ENCODE measurements around the gene KBTBD3.
"Not testable (repeated sequence)": the region's sequence is repeated elsewhere in the genome, so short reads cannot be mapped to it uniquely, and the experiment has no call there.

KBTBD3 gene

GRCh38 chr11:106086135-106086534 is 9.0 kb upstream of the KBTBD3 start:
- Mint-ChIP-seq H3K27ac (ENCODE audit: low read depth) (peak overlapping the region; percentile 0), H3K27me3 (no peaks in the 10 kb centered on the region), H3K4me1 (peaks cover 53% of the 10 kb centered on the region)

GRCh38 chr11:106082096-106082495 is 4.9 kb upstream of the KBTBD3 start:
- H3K4me1 Mint-ChIP-seq = peaks cover 51% of the 10 kb centered on the region
- H3K36me3 Mint-ChIP-seq (ENCODE audit: insufficient read depth) = peaks cover 35% of the 10 kb centered on the region
- H3K9me3 Mint-ChIP-seq = no peaks in the 10 kb centered on the region
- no peak overlapping the region for H3K4me3 Mint-ChIP-seq
- H3K27me3 Mint-ChIP-seq = no peaks in the 10 kb centered on the region
- no peak for ATAC-seq (replicated peaks; ENCODE audit: extremely low read depth, poor library complexity, severe bottlenecking)
- DNase-seq (ENCODE audit: low spot score in 2 of 2) = no peak
- no peak overlapping the region for H3K27ac Mint-ChIP-seq (ENCODE audit: low read depth)

More at GRCh38 chr11:106086135-106086534, 9.0 kb upstream of the KBTBD3 start:
- no peaks in the 10 kb centered on the region for H3K9me3 Mint-ChIP-seq
- ATAC-seq (replicated peaks; ENCODE audit: extremely low read depth, poor library complexity, severe bottlenecking) = no peak
- no peak for DNase-seq (ENCODE audit: low spot score in 2 of 2)
- no peak overlapping the region for H3K4me3 Mint-ChIP-seq
- H3K36me3 Mint-ChIP-seq (ENCODE audit: insufficient read depth) = peaks cover 24% of the 10 kb centered on the region

GRCh38 chr11:106077609-106078455 is 685 bp upstream of the KBTBD3 start, which contains the start of gene AASDHPPT:
Gene AASDHPPT (plus strand): TSS chr11:106077662. CDS start chr11:106077711, 49 bp downstream.
- Mint-ChIP-seq H3K4me3 (peak within 1 kb of the TSS; percentile 95), H3K27me3 (no peaks in the 10 kb centered on the region), H3K36me3 (ENCODE audit: insufficient read depth) (peaks cover 32% of the 10 kb centered on the region), H3K27ac (ENCODE audit: low read depth) (peak within 1 kb of the TSS; percentile 95), H3K9me3 (no peaks in the 10 kb centered on the region), H3K4me1 (peaks cover 63% of the 10 kb centered on the region)
- peak; percentile 12 for ATAC-seq (replicated peaks; ENCODE audit: extremely low read depth, poor library complexity, severe bottlenecking)
- DNase-seq (ENCODE audit: low spot score in 2 of 2) = no peak

GRCh38 chr11:106076171-106076918 is 802 bp downstream of the KBTBD3 start:
- H3K4me1 Mint-ChIP-seq = peaks cover 53% of the 10 kb centered on the region
- ATAC-seq (replicated peaks; ENCODE audit: extremely low read depth, poor library complexity, severe bottlenecking) (no peak), DNase-seq (ENCODE audit: low spot score in 2 of 2) (no peak)
- H3K36me3 Mint-ChIP-seq (ENCODE audit: insufficient read depth) = peaks cover 26% of the 10 kb centered on the region
- no peaks in the 10 kb centered on the region for H3K9me3 Mint-ChIP-seq
- peak overlapping the region; percentile 95 for H3K4me3 Mint-ChIP-seq
- peak overlapping the region; percentile 95 for H3K27ac Mint-ChIP-seq (ENCODE audit: low read depth)
- H3K27me3 Mint-ChIP-seq = no peaks in the 10 kb centered on the region

GRCh38 chr11:106072804-106073203 is 4.3 kb downstream of the KBTBD3 start:
- Mint-ChIP-seq H3K4me1 (peaks cover 32% of the 10 kb centered on the region), H3K27ac (ENCODE audit: low read depth) (no peak overlapping the region), H3K4me3 (no peak overlapping the region), H3K36me3 (ENCODE audit: insufficient read depth) (peaks cover 11% of the 10 kb centered on the region), H3K27me3 (no peaks in the 10 kb centered on the region), H3K9me3 (no peaks in the 10 kb centered on the region)
- ATAC-seq (replicated peaks; ENCODE audit: extremely low read depth, poor library complexity, severe bottlenecking) (no peak), DNase-seq (ENCODE audit: low spot score in 2 of 2) (no peak)

- Mint-ChIP-seq H3K27ac (ENCODE audit: low read depth) (no peak overlapping the region), H3K36me3 (ENCODE audit: insufficient read depth) (peaks cover 3% of the 10 kb centered on the region), H3K9me3 (no peaks in the 10 kb centered on the region), H3K27me3 (no peaks in the 10 kb centered on the region), H3K4me1 (peaks cover 21% of the 10 kb centered on the region), H3K4me3 (no peak overlapping the region)
- DNase-seq (ENCODE audit: low spot score in 2 of 2) = no peak
- no peak for ATAC-seq (replicated peaks; ENCODE audit: extremely low read depth, poor library complexity, severe bottlenecking)
These were observed 6.5 kb downstream of the KBTBD3 start for GRCh38 chr11:106070606-106071005.

GRCh38 chr11:106063009-106063408 is 14.1 kb downstream of the KBTBD3 start:
- DNase-seq (ENCODE audit: low spot score in 2 of 2) (no peak), ATAC-seq (replicated peaks; ENCODE audit: extremely low read depth, poor library complexity, severe bottlenecking) (no peak)
- Mint-ChIP-seq H3K27ac (ENCODE audit: low read depth) (no peak overlapping the region), H3K9me3 (no peaks in the 10 kb centered on the region), H3K4me3 (no peak overlapping the region), H3K36me3 (ENCODE audit: insufficient read depth) (peaks cover 12% of the 10 kb centered on the region), H3K27me3 (no peaks in the 10 kb centered on the region), H3K4me1 (peaks cover 15% of the 10 kb centered on the region)

GRCh38 chr11:106061954-106062949 is 14.9 kb downstream of the KBTBD3 start:
- Mint-ChIP-seq H3K9me3 (no peaks in the 10 kb centered on the region), H3K27ac (ENCODE audit: low read depth) (no peak overlapping the region), H3K4me1 (peaks cover 15% of the 10 kb centered on the region), H3K27me3 (no peaks in the 10 kb centered on the region), H3K4me3 (no peak overlapping the region), H3K36me3 (ENCODE audit: insufficient read depth) (peaks cover 19% of the 10 kb centered on the region)
- DNase-seq (ENCODE audit: low spot score in 2 of 2) (no peak), ATAC-seq (replicated peaks; ENCODE audit: extremely low read depth, poor library complexity, severe bottlenecking) (no peak)

- Mint-ChIP-seq H3K27me3 (no peaks in the 10 kb centered on the region), H3K9me3 (no peaks in the 10 kb centered on the region), H3K36me3 (ENCODE audit: insufficient read depth) (peaks cover 19% of the 10 kb centered on the region), H3K27ac (ENCODE audit: low read depth) (no peak overlapping the region), H3K4me1 (peaks cover 21% of the 10 kb centered on the region), H3K4me3 (no peak overlapping the region)
- DNase-seq (ENCODE audit: low spot score in 2 of 2) (no peak), ATAC-seq (replicated peaks; ENCODE audit: extremely low read depth, poor library complexity, severe bottlenecking) (no peak)
These were observed 15.8 kb downstream of the KBTBD3 start for GRCh38 chr11:106061249-106061784.

- Mint-ChIP-seq H3K4me1 (peaks cover 21% of the 10 kb centered on the region), H3K9me3 (no peaks in the 10 kb centered on the region), H3K36me3 (ENCODE audit: insufficient read depth) (peaks cover 16% of the 10 kb centered on the region), H3K27ac (ENCODE audit: low read depth) (no peak overlapping the region), H3K4me3 (no peak overlapping the region), H3K27me3 (no peaks in the 10 kb centered on the region)
- DNase-seq (ENCODE audit: low spot score in 2 of 2) = no peak
- ATAC-seq (replicated peaks; ENCODE audit: extremely low read depth, poor library complexity, severe bottlenecking) = no peak
These were observed 17.5 kb downstream of the KBTBD3 start for GRCh38 chr11:106059617-106060016.

GRCh38 chr11:106058377-106058776 is 18.8 kb downstream of the KBTBD3 start:
- not testable (repeated sequence) for H3K27ac Mint-ChIP-seq (ENCODE audit: low read depth); H3K9me3 Mint-ChIP-seq; H3K4me3 Mint-ChIP-seq; ATAC-seq (replicated peaks; ENCODE audit: extremely low read depth, poor library complexity, severe bottlenecking); DNase-seq (ENCODE audit: low spot score in 2 of 2); H3K27me3 Mint-ChIP-seq
- Mint-ChIP-seq H3K36me3 (ENCODE audit: insufficient read depth) (peaks cover 15% of the 10 kb centered on the region), H3K4me1 (peaks cover 21% of the 10 kb centered on the region)

GRCh38 chr11:106051103-106051502 is 26.0 kb downstream of the KBTBD3 start:
- no peaks in the 10 kb centered on the region for H3K4me1 Mint-ChIP-seq
- no peaks in the 10 kb centered on the region for H3K27me3 Mint-ChIP-seq
- DNase-seq (ENCODE audit: low spot score in 2 of 2) (no peak), ATAC-seq (replicated peaks; ENCODE audit: extremely low read depth, poor library complexity, severe bottlenecking) (no peak)
- H3K27ac Mint-ChIP-seq (ENCODE audit: low read depth) = no peak overlapping the region
- no peaks in the 10 kb centered on the region for H3K36me3 Mint-ChIP-seq (ENCODE audit: insufficient read depth)
- H3K9me3 Mint-ChIP-seq = no peaks in the 10 kb centered on the region
- H3K4me3 Mint-ChIP-seq = no peak overlapping the region

All from central memory CD8-positive, alpha-beta T cell (primary cell).